Vagina (tissue), 2 donors: ENCODE results near the gene HECTD4. TPM values are rescaled to one million over a fixed set of nuclear protein-coding genes. Genes with fewer than 3 reads are reported as not detected.

ENCODE experiments used
- DNase-seq, 2 donors: peaks; one replicate each; pipeline ENCODE4 v3.0.0-alpha.2; 2017; ENCODE audit errors: extremely low spot score in 2 of 2
- H3K27ac ChIP-seq: fragments of 200-600 bp; sonication (generic); one replicate; pipeline ENCODE4 v1.5.1; 2019
- H3K27me3 ChIP-seq: fragments of 200-600 bp; sonication (generic); one replicate; pipeline ENCODE4 v1.5.1; 2019
- H3K36me3 ChIP-seq, 2 donors: fragments of 200-600 bp; sonication (generic); one replicate each; pipeline ENCODE4 v1.5.1; 2017 to 2019
- H3K4me1 ChIP-seq: fragments of 200-600 bp; sonication (generic); one replicate; pipeline ENCODE4 v1.5.1; 2019
- H3K4me3 ChIP-seq, 2 donors: fragments of 200-600 bp; sonication (generic); 1 replicate in 1 of 2; 2 replicates in 1 of 2; pipeline ENCODE4 v1.5.1; 2016 to 2019
- H3K9me3 ChIP-seq: fragments of 200-600 bp; sonication (generic); one replicate; pipeline ENCODE4 v1.5.1; 2019
- CTCF ChIP-seq, 3 experiments: fragments of 450-650 bp in 2 of 3; fragments of 200-600 bp in 1 of 3; sonication (generic) in 1 of 3; IDR thresholded peaks; one replicate each; pipeline ENCODE4 v1.5.1; 2017 to 2019; ENCODE audit warnings: antibody characterized with exemption in 3 of 3, mild to moderate bottlenecking in 2 of 3, moderate library complexity in 2 of 3
- POLR2A ChIP-seq, 2 donors: fragments of 450-650 bp; IDR thresholded peaks; one replicate each; pipeline ENCODE4 v1.6.1; 2017; ENCODE audit warnings: antibody characterized with exemption in 2 of 2, mild to moderate bottlenecking in 2 of 2, moderate library complexity in 2 of 2
- POLR2AphosphoS5 ChIP-seq, 2 donors: sonication (generic); formaldehyde crosslinking; IDR thresholded peaks; one replicate each; pipeline ENCODE4 v1.9.0; 2017; ENCODE audit warnings: antibody characterized with exemption in 2 of 2, mild to moderate bottlenecking in 2 of 2, low read depth in 1 of 2; ENCODE audit not compliant: insufficient read depth in 1 of 2
- intact Hi-C: fragments of 100-400 bp; cut with DNase I; formaldehyde crosslinking; loops from one replicate; pipeline ENCODE4 v1.15.1; 2023
- total RNA-seq: library from RNA; depleted of rRNA; stranded (reverse); fragments of >200 nt; gene quantifications from one replicate; pipeline ENCODE4 v1.2.3, GENCODE V29; 2016

HECTD4 gene
- total RNA-seq, 1 donor from 2014 or later = 79.6 TPM

GRCh38 chr12:112167718-112168525, 214.3 kb downstream of the HECTD4 start:
- Histone ChIP-seq H3K4me1 (no peaks in the 10 kb centered on the region), H3K36me3 (peaks cover 0 to 56% of the 10 kb centered on the region in 2 donors), H3K4me3 (no peak overlapping the region), H3K27ac (no peak overlapping the region), H3K27me3 (no peaks in the 10 kb centered on the region), H3K9me3 (no peaks in the 10 kb centered on the region)
- no peak for DNase-seq
- intact Hi-C loops = no loop called here
- TF ChIP-seq POLR2A (IDR thresholded peaks at IDR 0.05) = no peak
- TF ChIP-seq POLR2AphosphoS5 (IDR thresholded peaks at IDR 0.05; ENCODE audit: insufficient read depth in 1 of 2, low read depth in 1 of 2) = no peak
- TF ChIP-seq CTCF (IDR thresholded peaks at IDR 0.05) = no peak

- no peak overlapping the region for H3K27ac ChIP-seq
- intact Hi-C loops = no loop called here
- no peak for TF ChIP-seq CTCF (IDR thresholded peaks at IDR 0.05)
- no peak for TF ChIP-seq POLR2AphosphoS5 (IDR thresholded peaks at IDR 0.05; ENCODE audit: insufficient read depth in 1 of 2, low read depth in 1 of 2)
- no peak for TF ChIP-seq POLR2A (IDR thresholded peaks at IDR 0.05)
- H3K4me1 ChIP-seq = no peaks in the 10 kb centered on the region
- peaks cover 0 to 56% of the 10 kb centered on the region in 2 donors for H3K36me3 ChIP-seq
- H3K9me3 ChIP-seq = no peaks in the 10 kb centered on the region
- no peak for DNase-seq
- H3K4me3 ChIP-seq = no peak overlapping the region
- no peaks in the 10 kb centered on the region for H3K27me3 ChIP-seq
Measured at GRCh38 chr12:112167031-112167461, 215.2 kb downstream of the HECTD4 start.

GRCh38 chr12:112166051-112167015, 215.9 kb downstream of the HECTD4 start:
- no peak overlapping the region for H3K4me3 ChIP-seq
- DNase-seq = no peak
- peaks cover 0 to 57% of the 10 kb centered on the region in 2 donors for H3K36me3 ChIP-seq
- H3K4me1 ChIP-seq = no peaks in the 10 kb centered on the region
- TF ChIP-seq CTCF (IDR thresholded peaks at IDR 0.05) (no peak), POLR2AphosphoS5 (IDR thresholded peaks at IDR 0.05; ENCODE audit: insufficient read depth in 1 of 2, low read depth in 1 of 2) (no peak), POLR2A (IDR thresholded peaks at IDR 0.05) (no peak)
- H3K9me3 ChIP-seq = no peaks in the 10 kb centered on the region
- intact Hi-C loops = no loop called here
- no peak overlapping the region for H3K27ac ChIP-seq
- no peaks in the 10 kb centered on the region for H3K27me3 ChIP-seq

- peaks cover 0 to 57% of the 10 kb centered on the region in 2 donors for H3K36me3 ChIP-seq
- TF ChIP-seq POLR2AphosphoS5 (IDR thresholded peaks at IDR 0.05; ENCODE audit: insufficient read depth in 1 of 2, low read depth in 1 of 2) = no peak
- TF ChIP-seq CTCF (IDR thresholded peaks at IDR 0.05) = no peak
- TF ChIP-seq POLR2A (IDR thresholded peaks at IDR 0.05) = no peak
- intact Hi-C loops = no loop called here
- H3K27me3 ChIP-seq = no peaks in the 10 kb centered on the region
- H3K9me3 ChIP-seq = no peaks in the 10 kb centered on the region
- no peak for DNase-seq
- H3K4me3 ChIP-seq = no peak overlapping the region
- H3K4me1 ChIP-seq = no peaks in the 10 kb centered on the region
- H3K27ac ChIP-seq = no peak overlapping the region
Measured at GRCh38 chr12:112165624-112166023, 216.6 kb downstream of the HECTD4 start.
